Mesenchymal stem cell (in vitro differentiated cells and primary cell): Measurements from ENCODE around the gene GPATCH1.

ENCODE experiments used
- DNase-seq: peaks from one replicate; pipeline ENCODE4 v3.0.0-alpha.2; 2013
- H2AFZ ChIP-seq: one replicate; pipeline ENCODE4 v1.6.1; 2013; ENCODE audit warnings: low read depth, mild to moderate bottlenecking, control low read depth, inconsistent platforms, low read length, moderate library complexity
- H2AK5ac ChIP-seq: 2 replicates; pipeline ENCODE4 v1.6.1; 2013; ENCODE audit warnings: low read length, moderate library complexity, mild to moderate bottlenecking, inconsistent platforms; ENCODE audit not compliant: severe bottlenecking
- H2BK120ac ChIP-seq: one replicate; pipeline ENCODE4 v1.6.1; 2013; ENCODE audit warnings: low read depth, mild to moderate bottlenecking, inconsistent platforms, low read length, moderate library complexity
- H2BK12ac ChIP-seq, 2 experiments: one replicate each; pipeline ENCODE4 v1.6.1; 2013; ENCODE audit warnings: inconsistent platforms in 2 of 2, low read length in 2 of 2, mild to moderate bottlenecking in 2 of 2, moderate library complexity in 2 of 2, control low read depth in 1 of 2
- H2BK15ac ChIP-seq: one replicate; pipeline ENCODE4 v1.6.1; 2013; ENCODE audit warnings: mild to moderate bottlenecking, low read depth, inconsistent platforms; ENCODE audit not compliant: poor library complexity, severe bottlenecking
- H2BK5ac ChIP-seq: 2 replicates; pipeline ENCODE4 v1.6.1; 2013; ENCODE audit warnings: low read depth, mild to moderate bottlenecking, low read length, control low read depth, inconsistent platforms; ENCODE audit not compliant: poor library complexity, severe bottlenecking
- H3K14ac ChIP-seq, 2 experiments: one replicate each; pipeline ENCODE4 v1.6.1; 2013; ENCODE audit warnings: inconsistent platforms in 2 of 2, low read length in 2 of 2, control low read depth in 1 of 2, mild to moderate bottlenecking in 1 of 2, moderate library complexity in 1 of 2
- H3K18ac ChIP-seq, 2 experiments: one replicate each; pipeline ENCODE4 v1.6.1; 2013; ENCODE audit warnings: inconsistent platforms in 2 of 2, low read length in 2 of 2, control low read depth in 1 of 2, low read depth in 1 of 2, mild to moderate bottlenecking in 1 of 2
- H3K23ac ChIP-seq, 2 experiments: one replicate each; pipeline ENCODE4 v1.6.1; 2013; ENCODE audit warnings: inconsistent platforms in 2 of 2, low read length in 2 of 2, mild to moderate bottlenecking in 2 of 2, moderate library complexity in 2 of 2, control low read depth in 1 of 2
- H3K27ac ChIP-seq: 2 replicates; pipeline ENCODE4 v1.5.1; 2013; ENCODE audit warnings: mild to moderate bottlenecking, moderate library complexity, low read length, control low read depth, inconsistent platforms; ENCODE audit not compliant: poor library complexity, severe bottlenecking
- H3K27me3 ChIP-seq, 2 experiments: 2 replicates each; pipeline versions ENCODE4 v1.6.1 to v1.7.0; 2013; ENCODE audit warnings: low read length in 2 of 2, mild to moderate bottlenecking in 2 of 2, moderate library complexity in 2 of 2, control low read depth in 1 of 2, inconsistent platforms in 1 of 2; ENCODE audit not compliant: control insufficient read depth in 1 of 2, insufficient read depth in 1 of 2
- H3K36me3 ChIP-seq, 2 experiments: 2 replicates each; pipeline versions ENCODE4 v1.6.1 to v1.7.0; 2013; ENCODE audit warnings: low read length in 2 of 2, control low read depth in 1 of 2, inconsistent platforms in 1 of 2, low read depth in 1 of 2, mild to moderate bottlenecking in 1 of 2; ENCODE audit not compliant: insufficient read depth in 2 of 2, control insufficient read depth in 1 of 2
- H3K4ac ChIP-seq, 2 experiments: one replicate each; pipeline ENCODE4 v1.6.1; 2013; ENCODE audit warnings: inconsistent platforms in 2 of 2, low read length in 2 of 2, mild to moderate bottlenecking in 2 of 2, moderate library complexity in 2 of 2, control low read depth in 1 of 2, low read depth in 1 of 2
- H3K4me1 ChIP-seq: 2 replicates; pipeline ENCODE4 v1.6.1; 2013; ENCODE audit warnings: low read depth, low read length, control low read depth; ENCODE audit not compliant: control insufficient read depth, insufficient read depth
- H3K4me2 ChIP-seq: 2 replicates; pipeline ENCODE4 v1.6.1; 2013; ENCODE audit warnings: low read length, mild to moderate bottlenecking, inconsistent platforms; ENCODE audit not compliant: poor library complexity, severe bottlenecking
- H3K4me3 ChIP-seq, 2 experiments: 2 replicates each; pipeline versions ENCODE4 v1.5.1 to v1.7.0; 2013; ENCODE audit warnings: low read length in 2 of 2, mild to moderate bottlenecking in 2 of 2, control low read depth in 1 of 2, low read depth in 1 of 2; ENCODE audit not compliant: insufficient read depth in 1 of 2
- H3K79me1 ChIP-seq: replicated peaks from 2 replicates; pipeline ENCODE4 v1.6.1; 2013; ENCODE audit warnings: mild to moderate bottlenecking, control low read depth, low read length, inconsistent platforms; ENCODE audit not compliant: poor library complexity, severe bottlenecking
- H3K9ac ChIP-seq: 2 replicates; pipeline ENCODE4 v1.7.0; 2013; ENCODE audit warnings: mild to moderate bottlenecking, low read length, moderate library complexity
- H3K9me3 ChIP-seq: 2 replicates; pipeline ENCODE4 v1.7.0; 2013; ENCODE audit warnings: mild to moderate bottlenecking, low read length; ENCODE audit not compliant: control insufficient read depth
- H4K8ac ChIP-seq: one replicate; pipeline ENCODE4 v1.6.1; 2013; ENCODE audit warnings: inconsistent platforms, mild to moderate bottlenecking, low read length, moderate library complexity
- H4K91ac ChIP-seq: one replicate; pipeline ENCODE4 v1.6.1; 2013; ENCODE audit warnings: mild to moderate bottlenecking, low read length, inconsistent platforms
- WGBS: methylation state at CpG from one replicate; pipeline ENCODE4 v1.1.7; 2013; ENCODE audit warnings: mixed read lengths; 5-methylcytosine and 5-hydroxymethylcytosine counted together

Gene GPATCH1

DNA sequence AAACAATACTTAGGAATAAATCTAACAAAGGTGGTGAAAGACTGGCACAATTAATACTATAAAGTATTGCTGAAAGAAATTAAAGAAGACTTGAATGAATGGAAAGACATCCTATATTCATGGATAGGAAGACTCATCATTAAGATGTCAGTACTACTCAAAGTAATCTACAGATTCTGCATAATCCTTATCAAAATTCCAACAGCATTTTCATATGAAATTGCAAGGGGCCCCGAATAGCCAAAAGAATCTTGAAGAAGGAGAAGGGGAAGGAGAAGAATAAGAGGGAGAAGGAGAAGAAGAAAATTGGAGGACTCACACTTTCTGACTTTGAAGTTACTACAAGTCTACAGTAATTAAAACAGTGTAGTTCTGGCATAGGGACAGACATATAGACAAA, 87.5 kb downstream of the GPATCH1 start:
- no peak overlapping the region for H3K27ac ChIP-seq
- WGBS = 67% methylated on average over 1 of the region's 1 CpG

DNA sequence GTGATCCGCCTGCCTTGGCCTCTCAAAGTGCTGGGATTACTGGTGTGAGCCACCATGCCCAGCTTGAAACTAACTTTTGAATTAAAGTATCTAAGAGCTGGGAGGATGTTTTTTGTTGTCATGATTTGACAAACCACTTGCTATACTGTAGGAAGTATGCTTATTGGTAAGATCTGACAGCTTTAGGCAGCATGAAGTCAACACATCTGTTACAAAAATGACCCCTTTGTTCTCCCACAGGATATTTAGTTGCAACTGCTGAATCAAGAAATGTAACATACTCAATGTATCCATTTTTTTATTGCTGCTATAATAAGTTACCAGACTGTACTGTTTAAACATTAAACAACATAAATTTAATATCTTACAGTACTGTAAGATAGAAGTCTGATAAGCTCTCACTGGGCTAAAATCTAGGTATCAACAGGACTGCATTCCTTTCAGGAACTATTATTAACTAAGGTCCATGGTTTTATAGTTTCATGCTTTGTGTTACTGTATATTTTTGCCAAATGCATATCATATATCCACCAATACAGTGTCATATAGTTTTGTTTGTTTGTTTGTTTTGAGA, 90.3 kb downstream of the GPATCH1 start:
- no peak for DNase-seq
- Histone ChIP-seq H2BK12ac (no peak overlapping the region), H3K23ac (no peak overlapping the region), H3K4ac (no peak overlapping the region), H3K27me3 (no peaks in the 10 kb centered on the region), H4K8ac (no peak overlapping the region), H3K18ac (no peak overlapping the region), H3K9me3 (no peaks in the 10 kb centered on the region), H3K14ac (no peak overlapping the region), H2AFZ (no peak overlapping the region), H3K4me1 (peaks cover 29% of the 10 kb centered on the region), H3K27ac (no peak overlapping the region), H3K36me3 (no peaks in the 10 kb centered on the region), H3K9ac (no peak overlapping the region), H3K4me2 (no peak overlapping the region), H4K91ac (no peak overlapping the region), H2BK5ac (no peak overlapping the region), H2BK120ac (no peak overlapping the region), H2AK5ac (no peak overlapping the region), H3K79me1 (peaks cover 10% of the 10 kb centered on the region), H3K4me3 (no peak overlapping the region), H2BK15ac (no peak overlapping the region)
- 100% methylated on average over 1 of the region's 1 CpG for WGBS

More for the DNA sequence above, 87.5 kb downstream of the GPATCH1 start:
- H3K4me1 ChIP-seq = peaks cover 13% of the 10 kb centered on the region
- H2BK120ac ChIP-seq = no peak overlapping the region
- no peak overlapping the region for H2BK15ac ChIP-seq
- no peak overlapping the region for H3K4ac ChIP-seq
- H3K4me3 ChIP-seq = no peak overlapping the region
- H3K4me2 ChIP-seq = no peak overlapping the region
- no peak for DNase-seq
- no peak overlapping the region for H2AK5ac ChIP-seq
- no peak overlapping the region for H3K14ac ChIP-seq
- no peaks in the 10 kb centered on the region for H3K9me3 ChIP-seq
- no peak overlapping the region for H2AFZ ChIP-seq
- no peaks in the 10 kb centered on the region for H3K27me3 ChIP-seq
- peaks cover 1% of the 10 kb centered on the region for H3K79me1 ChIP-seq
- no peaks in the 10 kb centered on the region for H3K36me3 ChIP-seq
- no peak overlapping the region for H4K91ac ChIP-seq
- H2BK5ac ChIP-seq = no peak overlapping the region
- no peak overlapping the region for H4K8ac ChIP-seq
- no peak overlapping the region for H3K18ac ChIP-seq
- no peak overlapping the region for H2BK12ac ChIP-seq
- H3K23ac ChIP-seq = no peak overlapping the region
- no peak overlapping the region for H3K9ac ChIP-seq

DNA sequence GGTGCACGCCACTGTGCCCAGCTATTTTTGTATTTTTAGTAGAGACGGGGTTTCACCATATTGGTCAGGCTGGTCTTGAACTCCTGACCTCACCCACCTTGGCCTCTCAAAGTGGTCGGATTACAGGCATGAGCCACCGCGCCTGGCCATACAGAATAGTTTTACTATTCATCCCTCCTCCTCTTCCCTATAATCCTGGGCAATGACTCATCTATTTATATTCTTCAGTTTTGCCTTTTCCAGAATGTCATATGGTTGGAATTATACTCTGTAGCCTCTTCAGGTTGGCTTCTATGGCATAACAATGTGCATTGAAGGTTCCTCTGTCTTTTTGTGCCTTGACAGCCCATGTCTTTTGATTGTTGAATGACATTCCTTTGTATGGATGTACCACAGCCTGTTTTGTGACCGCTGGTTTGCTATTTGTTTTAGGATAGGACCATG, 91.0 kb downstream of the GPATCH1 start:
- peak; percentile 48 for DNase-seq
- 68% methylated on average over 6 of the region's 6 CpGs for WGBS

DNA sequence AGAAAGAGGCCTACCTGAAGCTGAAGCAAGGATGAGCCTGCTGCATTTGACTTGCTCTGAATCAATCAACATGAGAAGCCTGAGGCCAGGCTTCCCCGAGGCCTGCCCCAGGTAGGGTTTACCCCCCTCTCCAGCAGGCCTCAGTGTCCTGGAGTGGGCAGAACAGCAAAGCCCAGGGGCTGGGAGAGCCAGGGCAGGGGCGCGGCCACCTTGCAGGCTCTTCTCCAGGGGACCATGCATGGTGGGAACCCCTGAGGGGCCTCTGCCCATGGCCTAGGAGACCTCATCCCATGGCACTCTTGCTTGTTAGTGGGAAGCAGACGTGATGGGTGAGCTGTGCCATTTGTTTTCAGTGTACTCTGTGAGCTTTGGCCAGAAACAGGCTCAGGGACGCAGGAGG, 93.2 kb downstream of the GPATCH1 start:
- Histone ChIP-seq H3K4me3 (no peak overlapping the region), H3K9ac (no peak overlapping the region), H3K27me3 (no peaks in the 10 kb centered on the region), H3K79me1 (peaks cover 11% of the 10 kb centered on the region), H3K4me1 (peaks cover 36% of the 10 kb centered on the region), H3K14ac (no peak overlapping the region), H2AFZ (no peak overlapping the region), H2BK12ac (no peak overlapping the region), H3K23ac (no peak overlapping the region), H4K8ac (no peak overlapping the region), H3K9me3 (no peaks in the 10 kb centered on the region), H3K36me3 (no peaks in the 10 kb centered on the region), H2AK5ac (peak overlapping the region; percentile 43), H3K4ac (no peak overlapping the region), H2BK15ac (no peak overlapping the region), H2BK120ac (no peak overlapping the region), H3K4me2 (no peak overlapping the region), H4K91ac (no peak overlapping the region), H2BK5ac (no peak overlapping the region), H3K27ac (no peak overlapping the region), H3K18ac (no peak overlapping the region)
- WGBS = 94% methylated on average over 5 of the region's 5 CpGs
- no peak for DNase-seq

More for the DNA sequence above, 91.0 kb downstream of the GPATCH1 start:
- Histone ChIP-seq H2AFZ (no peak overlapping the region), H3K23ac (no peak overlapping the region), H2BK12ac (no peak overlapping the region), H3K36me3 (no peaks in the 10 kb centered on the region), H3K4me1 (peaks cover 29% of the 10 kb centered on the region), H2BK5ac (no peak overlapping the region), H3K4me3 (no peak overlapping the region), H3K4me2 (no peak overlapping the region), H3K9ac (no peak overlapping the region), H2BK15ac (no peak overlapping the region), H3K18ac (no peak overlapping the region), H4K8ac (no peak overlapping the region), H2AK5ac (no peak overlapping the region), H4K91ac (no peak overlapping the region), H3K9me3 (no peaks in the 10 kb centered on the region), H2BK120ac (no peak overlapping the region), H3K27ac (peak overlapping the region; percentile 46), H3K4ac (no peak overlapping the region), H3K14ac (no peak overlapping the region), H3K79me1 (peaks cover 11% of the 10 kb centered on the region), H3K27me3 (no peaks in the 10 kb centered on the region)
